Body of pancreas (tissue), 4 donors: ENCODE data around the gene DERL2. TPM values are rescaled to one million over a fixed set of nuclear protein-coding genes. Genes with fewer than 3 reads are reported as not detected.

Experiments used
- ATAC-seq: fragments of 150-250 bp; one replicate; pipeline ENCODE4 v1.9.1; 2016
- DNase-seq, 4 donors: peaks; one replicate each; pipeline ENCODE4 v3.0.0-alpha.2; 2019
- H3K27ac ChIP-seq, 4 donors: fragments of 200-600 bp; sonication (generic); 1 replicate in 3 of 4; 2 replicates in 1 of 4; pipeline versions ENCODE4 v1.5.1 to v1.6.1; 2016 to 2019; ENCODE audit warnings: mild to moderate bottlenecking in 1 of 4, mixed read lengths in 1 of 4, moderate library complexity in 1 of 4
- H3K27me3 ChIP-seq, 2 donors: fragments of 200-600 bp; sonication (generic); one replicate each; pipeline ENCODE4 v1.6.0; 2016; ENCODE audit warnings: mild to moderate bottlenecking in 1 of 2
- H3K36me3 ChIP-seq, 2 donors: fragments of 200-600 bp; sonication (generic); replicated peaks in 1 of 2; 2 replicates each; pipeline ENCODE4 v1.5.1; 2016; ENCODE audit warnings: low read depth in 2 of 2; ENCODE audit not compliant: insufficient read depth in 1 of 2
- H3K4me1 ChIP-seq: fragments of 200-600 bp; sonication (generic); one replicate; pipeline ENCODE4 v1.6.0; 2016
- H3K4me3 ChIP-seq, 2 donors: fragments of 200-600 bp; sonication (generic); 1 replicate in 1 of 2; 2 replicates in 1 of 2; pipeline ENCODE4 v1.5.1; 2016 to 2019
- H3K9me3 ChIP-seq, 3 donors: fragments of 200-600 bp; sonication (generic); 1 replicate in 2 of 3; 2 replicates in 1 of 3; pipeline ENCODE4 v1.5.1; 2016
- POLR2A ChIP-seq, 3 donors: fragments of 450-650 bp; IDR thresholded peaks; one replicate each; pipeline ENCODE4 v1.6.1; 2016; ENCODE audit warnings: antibody characterized with exemption in 3 of 3, mild to moderate bottlenecking in 2 of 3
- WGBS, 2 donors: methylation state at CpG; one replicate each; pipeline ENCODE4 v1.1.5; 2017; 5-methylcytosine and 5-hydroxymethylcytosine counted together
- intact Hi-C: fragments of 100-400 bp; cut with DNase I; formaldehyde crosslinking; loops from one replicate; pipeline ENCODE4 v1.15.1; 2023
- total RNA-seq, 2 donors: library from RNA; depleted of rRNA; stranded (reverse); fragments of >200 nt; gene quantifications; one replicate each; pipeline ENCODE4 v1.1.0, GENCODE V29; 2016
- TF ChIP-seq, protein P1 (sequence below), 7 experiments: fragments of 450-650 bp in 4 of 7; fragments of 200-600 bp in 3 of 7; sonication (generic) in 3 of 7; IDR thresholded peaks; one replicate each; pipeline ENCODE4 v1.5.1; 2016 to 2019; ENCODE audit warnings: antibody characterized with exemption in 7 of 7

DERL2 gene
- 10 to 100 TPM; 25.4 to 42.5 TPM for total RNA-seq

DNA sequence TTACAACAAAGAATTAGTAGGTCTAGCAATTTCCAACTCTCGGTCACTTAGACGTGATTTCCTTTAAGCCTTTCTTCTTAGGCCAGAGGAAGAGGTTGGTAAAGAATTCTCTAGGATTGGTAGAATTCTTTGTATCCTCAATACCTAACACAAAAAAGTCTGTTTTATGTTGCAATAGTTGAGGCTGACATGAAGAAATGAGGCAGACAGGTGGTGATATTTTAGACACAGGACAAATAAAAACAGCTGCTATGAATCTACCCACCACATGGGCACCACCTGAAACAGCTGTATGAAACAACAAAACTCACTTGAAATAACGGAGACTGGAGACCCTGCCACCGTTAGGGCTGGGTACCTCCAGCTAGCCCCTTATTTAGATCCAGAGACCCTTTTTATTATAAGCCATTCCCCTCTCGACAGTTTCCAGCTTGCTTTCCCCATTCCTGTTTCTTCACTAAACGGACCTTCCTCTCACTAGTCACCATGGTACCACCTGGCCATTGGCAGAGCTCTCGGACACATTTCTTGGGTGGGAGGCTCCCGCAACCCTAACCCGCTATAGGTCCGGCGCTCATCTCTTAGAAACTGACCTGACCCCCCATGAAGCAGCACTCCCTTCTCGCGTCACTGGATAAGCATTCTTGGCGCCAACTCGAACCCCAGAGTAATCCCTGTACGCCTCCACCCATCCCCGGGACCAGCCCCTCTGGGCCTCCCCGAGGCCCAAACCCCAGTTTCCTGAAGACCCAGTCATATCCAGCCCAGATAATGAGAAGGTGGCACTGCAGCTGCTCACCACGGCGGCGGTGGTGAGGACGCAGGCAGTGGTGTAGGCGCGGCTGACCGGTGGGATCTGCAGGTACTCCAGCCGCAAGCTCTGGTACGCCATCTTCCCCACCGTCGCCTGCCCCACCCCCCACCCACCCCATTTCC, at the start of gene DERL2:
Gene DERL2, minus strand, starts transcription at position 909 of the 936 bp plus-strand sequence. Its CDS starts 17 bp downstream, at position 892.
- Histone ChIP-seq H3K4me1 (peaks cover 52% of the 10 kb centered on the region), H3K27ac (peak within 1 kb of the TSS; percentile 97 to 100 (median 99)), H3K36me3 (peaks cover 0 to 18% of the 10 kb centered on the region in 2 donors), H3K9me3 (no peaks in the 10 kb centered on the region), H3K4me3 (peak within 1 kb of the TSS; percentile 78 to 92), H3K27me3 (no peaks in the 10 kb centered on the region)
- TF ChIP-seq, protein P1, sequence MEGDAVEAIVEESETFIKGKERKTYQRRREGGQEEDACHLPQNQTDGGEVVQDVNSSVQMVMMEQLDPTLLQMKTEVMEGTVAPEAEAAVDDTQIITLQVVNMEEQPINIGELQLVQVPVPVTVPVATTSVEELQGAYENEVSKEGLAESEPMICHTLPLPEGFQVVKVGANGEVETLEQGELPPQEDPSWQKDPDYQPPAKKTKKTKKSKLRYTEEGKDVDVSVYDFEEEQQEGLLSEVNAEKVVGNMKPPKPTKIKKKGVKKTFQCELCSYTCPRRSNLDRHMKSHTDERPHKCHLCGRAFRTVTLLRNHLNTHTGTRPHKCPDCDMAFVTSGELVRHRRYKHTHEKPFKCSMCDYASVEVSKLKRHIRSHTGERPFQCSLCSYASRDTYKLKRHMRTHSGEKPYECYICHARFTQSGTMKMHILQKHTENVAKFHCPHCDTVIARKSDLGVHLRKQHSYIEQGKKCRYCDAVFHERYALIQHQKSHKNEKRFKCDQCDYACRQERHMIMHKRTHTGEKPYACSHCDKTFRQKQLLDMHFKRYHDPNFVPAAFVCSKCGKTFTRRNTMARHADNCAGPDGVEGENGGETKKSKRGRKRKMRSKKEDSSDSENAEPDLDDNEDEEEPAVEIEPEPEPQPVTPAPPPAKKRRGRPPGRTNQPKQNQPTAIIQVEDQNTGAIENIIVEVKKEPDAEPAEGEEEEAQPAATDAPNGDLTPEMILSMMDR (IDR thresholded peaks at IDR 0.05): no peak
- peak in 1 of 3 donors; percentile 10 for TF ChIP-seq POLR2A (IDR thresholded peaks at IDR 0.05)
- intact Hi-C loops: no loop called here
- ATAC-seq (peak; percentile 0), DNase-seq (no peak)
- WGBS, 2 donors: 3% methylated on average over 28 to 29 of the region's 29 CpGs

DNA sequence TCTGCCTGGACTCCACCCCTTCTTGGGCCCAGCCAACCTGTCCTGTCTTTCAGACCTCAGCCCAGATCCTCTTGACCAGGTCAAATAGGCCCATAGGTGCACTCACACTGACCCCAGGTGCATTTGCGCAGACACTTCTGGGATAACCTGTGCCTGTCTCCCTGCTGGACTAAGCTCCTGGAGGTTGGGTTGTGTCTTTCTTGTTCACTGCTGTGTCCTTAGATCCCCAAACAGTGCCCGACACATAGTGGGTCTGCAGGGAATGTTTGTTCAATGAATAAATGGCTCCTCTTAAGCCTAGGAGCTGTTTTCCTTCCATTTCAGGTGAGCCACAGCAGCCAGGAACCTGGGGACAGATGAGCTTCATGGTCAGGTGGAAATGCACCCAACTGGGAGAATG, 49.5 kb upstream of the DERL2 start:
- ATAC-seq: no peak
- no peaks in the 10 kb centered on the region for H3K27me3 ChIP-seq
- no peaks in the 10 kb centered on the region for H3K9me3 ChIP-seq
- no peak overlapping the region for H3K27ac ChIP-seq
- H3K4me3 ChIP-seq: no peak overlapping the region
- WGBS, 2 donors: 60 to 68% methylated on average over 2 of the region's 2 CpGs
- no peaks in the 10 kb centered on the region for H3K36me3 ChIP-seq
- intact Hi-C loops: no loop called here
- no peak for DNase-seq
- no peak for TF ChIP-seq POLR2A (IDR thresholded peaks at IDR 0.05)
- TF ChIP-seq, protein P1 (IDR thresholded peaks at IDR 0.05): no peak
- H3K4me1 ChIP-seq: no peaks in the 10 kb centered on the region

DNA sequence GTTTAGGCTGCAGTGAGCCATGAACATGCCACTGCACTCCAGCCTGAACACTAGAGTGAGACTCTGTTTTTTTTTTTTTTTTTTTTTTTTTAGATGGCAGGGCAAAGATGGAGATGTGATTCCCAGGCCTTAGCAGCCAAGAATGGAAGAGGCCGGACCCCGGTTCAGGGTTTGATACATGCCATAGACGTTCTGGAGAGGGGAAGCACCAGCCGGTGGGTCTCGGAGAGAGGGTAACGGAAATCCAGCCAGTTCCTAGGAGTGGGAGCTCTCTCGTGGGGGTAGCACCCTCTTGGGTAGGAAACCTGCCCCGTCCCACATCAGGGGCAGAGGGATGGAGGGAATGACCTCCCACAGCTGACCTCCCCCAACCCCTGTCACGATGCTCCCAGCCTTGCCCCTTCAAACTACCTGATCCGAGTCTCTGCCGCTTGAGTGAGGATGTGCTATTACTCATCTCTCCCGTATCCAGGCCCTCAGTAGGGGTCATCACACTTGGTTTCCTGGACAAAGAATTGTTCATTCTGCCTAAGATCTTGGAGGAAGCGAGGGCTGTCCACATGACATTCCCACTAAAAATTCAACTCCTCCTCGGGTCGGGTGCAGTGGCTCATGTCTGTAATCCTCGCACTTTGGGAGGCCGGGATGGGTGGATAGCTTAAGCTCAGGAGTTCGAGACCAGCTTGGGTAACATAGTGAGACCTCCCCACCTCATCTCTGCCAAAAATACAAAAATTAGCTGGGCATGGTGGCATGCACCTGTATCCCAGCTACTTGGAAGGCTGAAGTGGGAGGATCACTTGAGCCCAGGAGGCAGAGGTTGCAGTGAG, 47.7 kb upstream of the DERL2 start:
- intact Hi-C loops: no loop called here
- Histone ChIP-seq H3K4me3 (no peak overlapping the region), H3K36me3 (no peaks in the 10 kb centered on the region), H3K4me1 (no peaks in the 10 kb centered on the region), H3K27me3 (no peaks in the 10 kb centered on the region), H3K27ac (no peak overlapping the region), H3K9me3 (no peaks in the 10 kb centered on the region)
- 65 to 72% methylated on average over 18 of the region's 18 CpGs for WGBS, 2 donors
- DNase-seq (no peak), ATAC-seq (no peak)
- no peak for TF ChIP-seq POLR2A (IDR thresholded peaks at IDR 0.05)
- TF ChIP-seq, protein P1 (IDR thresholded peaks at IDR 0.05): no peak

DNA sequence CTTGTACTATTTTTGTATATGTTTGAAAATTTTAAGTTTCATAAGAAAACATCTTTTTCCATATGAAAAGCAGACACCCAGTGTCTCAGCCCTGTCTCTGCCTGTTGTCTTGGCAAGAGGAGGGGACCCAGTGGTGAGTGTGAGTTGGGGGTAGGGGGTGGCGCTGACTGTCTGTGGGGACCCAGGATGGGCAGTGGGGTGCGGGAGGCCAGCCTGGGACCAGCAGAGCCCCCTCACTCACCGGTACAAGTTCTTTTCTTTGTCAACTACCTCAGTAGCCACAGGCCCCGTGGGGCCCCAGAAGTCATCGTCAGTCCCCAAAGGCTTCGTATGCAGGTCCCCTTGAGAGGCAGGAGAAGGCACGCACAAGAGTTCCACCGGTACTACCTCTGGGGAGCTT, 46.6 kb upstream of the DERL2 start:
- Histone ChIP-seq H3K4me3 (no peak overlapping the region), H3K9me3 (no peaks in the 10 kb centered on the region), H3K27me3 (no peaks in the 10 kb centered on the region), H3K36me3 (no peaks in the 10 kb centered on the region), H3K27ac (no peak overlapping the region), H3K4me1 (no peaks in the 10 kb centered on the region)
- 77 to 79% methylated on average over 6 to 7 of the region's 8 CpGs for WGBS, 2 donors
- DNase-seq (no peak), ATAC-seq (no peak)
- TF ChIP-seq POLR2A (IDR thresholded peaks at IDR 0.05): no peak
- TF ChIP-seq, protein P1 (IDR thresholded peaks at IDR 0.05): no peak
- intact Hi-C loops: no loop called here
